22Rv1 (cell line): Measurements from ENCODE around the gene TMTC2.

Experiments
- CTCF ChIP-seq: fragments of 450-650 bp; IDR thresholded peaks from 2 replicates; pipeline ENCODE4 v1.5.1; 2017; ENCODE audit warnings: mild to moderate bottlenecking
- ZFX ChIP-seq: fragments of 450-650 bp; IDR thresholded peaks from 2 replicates; pipeline ENCODE4 v1.6.1; 2017; ENCODE audit warnings: antibody characterized with exemption, borderline replicate concordance

GRCh38 chr12:82857276-82857675, 170.6 kb downstream of the TMTC2 start:
- TF ChIP-seq CTCF = no peak
- TF ChIP-seq ZFX = no peak
